Islet of Langerhans (tissue), 1 donor: ENCODE data around the gene SIGLEC1.

ENCODE experiments used
- FAIRE-seq: peaks from one replicate; lab custom pipeline; 2011; peaks lifted over from hg19 to GRCh38; lab: Jason Lieb, UNC

SIGLEC1 gene

DNA sequence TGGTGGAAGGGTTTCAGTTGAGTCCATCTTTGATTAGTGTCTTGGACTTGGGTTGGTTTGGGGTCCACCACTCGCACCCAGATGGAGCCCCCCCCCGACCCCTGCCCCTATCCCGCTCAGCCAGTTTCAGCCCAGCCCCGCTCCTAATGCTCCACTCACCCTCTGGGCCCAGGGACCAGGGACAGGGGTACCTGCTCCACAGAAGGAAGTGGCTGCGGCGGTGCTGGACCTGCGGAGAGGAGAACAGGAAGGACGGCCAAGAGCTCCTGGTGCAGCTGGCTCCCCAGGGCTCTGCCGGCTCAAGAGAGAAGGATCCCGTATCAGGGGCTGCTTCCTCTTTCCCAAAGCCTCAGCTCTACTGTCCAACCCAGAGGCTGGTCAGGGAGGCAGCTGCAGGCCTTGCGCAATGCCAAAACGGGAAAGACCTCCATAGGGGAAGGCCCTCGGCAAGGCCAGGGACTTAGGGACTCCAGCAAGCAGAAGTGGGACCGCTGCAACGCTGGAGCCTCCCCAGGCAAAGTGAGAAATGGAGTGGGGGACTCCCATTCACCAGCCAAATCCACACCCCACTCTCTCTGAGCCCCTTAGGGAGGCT is at the start of gene SIGLEC1:
Gene SIGLEC1, minus strand, starts transcription at position 322 of the 595 bp plus-strand sequence. CDS start 5,472 bp downstream, outside the sequence.
- FAIRE-seq: no peak

DNA sequence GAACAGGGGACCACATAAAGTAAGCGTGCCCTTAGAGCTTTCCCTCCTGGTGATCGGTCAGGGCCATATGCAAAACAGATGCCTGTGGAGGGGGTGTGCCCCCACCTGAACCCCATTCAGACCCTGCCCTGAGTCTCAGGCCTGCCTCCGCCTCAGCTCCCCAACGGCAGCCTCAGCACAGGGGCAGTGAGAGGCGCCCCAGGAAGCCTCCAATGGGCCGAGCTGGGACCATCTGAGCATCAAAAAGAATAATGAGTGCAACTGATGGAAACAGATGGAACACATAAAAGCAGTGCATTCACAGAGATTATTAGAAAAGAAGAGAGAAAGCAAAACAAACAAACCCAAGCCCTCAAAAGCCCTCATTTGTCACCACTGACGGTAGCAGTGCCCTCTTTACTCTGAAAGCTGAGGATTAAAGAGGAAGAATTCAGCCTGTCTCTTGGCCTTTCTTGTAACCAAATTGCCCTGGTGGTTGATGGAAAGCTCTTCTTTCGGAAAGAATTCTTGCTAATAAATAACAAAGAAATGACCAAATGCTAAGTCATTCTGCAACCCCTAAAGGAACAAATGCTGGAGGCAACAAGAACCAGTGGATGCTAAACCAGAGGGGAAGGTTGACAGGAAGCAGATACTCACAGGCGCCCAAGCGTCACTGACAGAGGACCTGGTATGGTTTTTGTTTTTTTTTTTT is 48.4 kb upstream of the SIGLEC1 start:
- FAIRE-seq: no peak

DNA sequence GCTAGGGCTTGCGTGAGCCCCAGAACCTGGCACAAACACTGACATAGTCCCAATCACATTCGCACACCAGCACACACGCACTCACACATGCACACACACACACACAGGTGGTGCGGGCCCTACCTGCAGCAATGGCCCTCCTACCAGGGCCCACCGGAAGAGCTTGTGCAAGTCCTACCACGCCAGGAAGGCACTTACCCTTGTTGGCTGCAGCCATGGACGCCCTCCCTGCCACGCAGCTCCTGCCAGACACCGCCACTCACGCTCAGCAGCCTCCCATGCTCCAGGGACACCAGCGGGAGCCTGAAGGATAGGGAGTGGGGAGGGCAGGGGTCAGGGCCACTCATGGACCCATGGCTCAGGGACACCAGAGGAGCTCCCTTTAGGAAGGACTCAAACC is 47.5 kb upstream of the SIGLEC1 start:
- no peak for FAIRE-seq

DNA sequence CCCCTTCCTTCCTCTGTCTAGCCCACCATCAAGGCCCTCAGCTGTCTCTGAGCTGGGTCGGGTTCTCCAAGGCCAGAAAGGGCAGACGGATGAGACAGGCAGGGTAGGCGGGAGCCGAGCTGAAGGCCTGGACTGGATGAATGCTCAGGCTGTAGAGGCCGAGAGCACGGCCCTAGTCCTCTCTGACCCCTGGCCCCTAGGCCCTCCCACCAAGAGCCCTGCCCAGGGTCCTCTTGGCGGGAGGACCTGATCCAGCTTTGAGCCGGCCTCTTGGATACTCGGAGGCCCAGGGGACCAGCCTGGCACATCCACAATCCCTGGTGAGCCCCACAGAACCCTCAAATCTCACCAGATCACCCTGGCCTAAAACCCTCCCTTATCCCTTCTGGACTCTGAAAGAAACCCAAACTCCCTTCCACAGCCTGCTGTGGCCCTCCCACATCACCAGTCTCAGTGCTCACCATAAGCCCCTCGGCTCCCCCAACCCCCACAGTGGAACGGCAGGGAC is 47.0 kb upstream of the SIGLEC1 start:
- no peak for FAIRE-seq

DNA sequence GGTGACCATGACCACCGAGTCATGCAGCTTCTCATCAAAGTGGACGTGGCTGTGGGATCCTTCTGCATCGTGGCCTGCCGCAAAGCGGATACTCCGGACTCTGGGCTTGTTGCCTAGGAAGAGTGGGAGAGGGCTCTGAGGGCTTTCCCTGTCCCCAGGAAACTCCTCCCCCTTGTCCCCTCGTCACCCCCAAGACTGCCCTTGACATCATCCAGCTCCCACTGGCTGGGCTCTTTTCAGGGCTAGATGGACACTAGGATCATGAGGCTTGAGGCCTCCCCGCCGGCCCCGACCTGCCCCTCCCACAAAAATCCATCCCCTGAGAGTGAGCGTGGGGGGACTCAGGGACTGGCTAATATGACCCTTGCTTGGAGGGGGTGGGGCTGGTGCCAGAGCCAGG is 46.2 kb upstream of the SIGLEC1 start:
- FAIRE-seq: no peak

DNA sequence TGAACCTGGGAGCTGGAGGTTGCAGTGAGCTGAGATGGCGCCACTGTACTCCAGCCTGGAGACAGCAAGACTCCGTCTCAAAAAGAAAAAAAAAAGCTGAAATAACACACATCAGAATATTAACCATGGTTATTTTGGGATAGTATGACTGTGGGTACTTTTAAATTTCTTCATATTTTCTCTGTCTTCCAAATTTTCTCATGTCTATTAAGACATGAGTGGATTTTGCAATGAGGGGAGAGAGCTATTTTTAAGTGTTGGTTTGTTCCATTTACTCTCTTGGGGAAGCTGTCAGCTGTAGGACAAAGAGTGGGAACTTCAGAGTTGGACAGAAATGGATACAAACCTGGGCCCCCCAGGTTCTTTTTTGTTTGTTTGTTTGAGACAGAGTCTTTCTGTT is 44.9 kb upstream of the SIGLEC1 start:
- no peak for FAIRE-seq

DNA sequence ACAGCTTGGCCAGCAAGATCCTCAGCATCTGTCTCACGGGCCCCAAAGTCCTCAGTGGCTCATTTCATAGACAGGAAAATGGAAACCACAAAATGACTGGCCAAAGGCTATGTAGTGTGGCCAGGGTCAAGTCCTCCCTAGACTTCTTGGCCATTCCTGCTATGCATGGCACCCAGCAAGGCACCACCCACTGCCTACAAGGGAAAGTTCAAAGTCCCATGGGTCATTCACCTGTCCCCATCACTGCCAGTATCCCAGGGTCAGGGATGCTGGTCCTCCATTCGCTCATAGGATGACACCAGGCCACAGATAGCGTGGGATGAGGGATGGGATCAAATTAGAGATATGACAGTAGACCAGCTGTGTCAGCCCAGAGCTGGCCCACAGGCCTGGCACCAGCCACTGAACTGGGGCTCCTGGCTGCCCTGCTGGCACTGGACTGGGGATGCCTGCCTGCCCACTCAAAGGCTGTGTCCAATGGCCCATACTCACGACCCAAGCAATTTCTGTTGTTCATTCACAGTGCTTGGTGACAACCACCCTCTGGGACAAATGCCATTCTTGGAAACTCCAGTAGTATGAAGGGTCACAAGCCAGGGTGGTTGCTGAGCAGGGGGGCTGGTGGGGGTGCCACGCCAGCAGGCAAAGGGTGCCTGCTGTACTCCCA is 43.5 kb upstream of the SIGLEC1 start:
- FAIRE-seq: no peak

DNA sequence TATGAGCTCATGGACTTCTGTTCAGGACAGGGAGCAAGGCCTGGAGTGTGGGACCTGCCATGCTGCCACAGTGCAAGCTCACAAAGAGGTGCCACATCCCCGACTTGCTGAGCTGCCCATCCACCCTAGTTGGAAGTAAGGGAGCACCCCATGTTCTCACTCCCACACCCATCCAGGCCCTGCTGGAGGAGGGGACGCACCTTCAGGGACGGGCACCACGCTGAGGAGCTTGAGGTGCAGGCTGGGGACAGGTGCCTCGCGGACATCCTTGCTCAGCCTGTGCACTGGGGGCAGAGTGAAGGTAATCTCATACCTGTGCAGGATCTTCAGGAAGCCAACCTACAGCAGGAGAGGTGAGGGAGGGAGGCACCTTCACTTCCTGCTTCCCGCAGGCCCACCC is 42.9 kb upstream of the SIGLEC1 start:
- FAIRE-seq: no peak

DNA sequence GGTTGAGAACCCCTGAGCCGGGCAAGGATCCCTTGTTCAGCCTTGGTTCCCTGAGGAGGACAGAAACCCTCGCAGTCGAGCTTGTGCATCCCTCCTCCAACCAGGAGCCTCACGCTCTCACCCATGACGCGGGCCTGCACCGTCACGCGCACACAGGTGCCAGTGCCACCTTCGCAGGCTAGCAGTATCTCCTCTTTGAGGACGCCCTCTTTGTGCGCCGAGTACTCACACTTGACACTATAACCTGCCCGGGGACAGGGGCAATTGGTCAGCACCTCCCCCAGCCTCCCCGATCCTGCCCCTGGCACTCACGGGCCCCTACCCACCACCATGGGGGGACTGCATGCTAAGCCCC is 41.9 kb upstream of the SIGLEC1 start:
- FAIRE-seq: no peak

DNA sequence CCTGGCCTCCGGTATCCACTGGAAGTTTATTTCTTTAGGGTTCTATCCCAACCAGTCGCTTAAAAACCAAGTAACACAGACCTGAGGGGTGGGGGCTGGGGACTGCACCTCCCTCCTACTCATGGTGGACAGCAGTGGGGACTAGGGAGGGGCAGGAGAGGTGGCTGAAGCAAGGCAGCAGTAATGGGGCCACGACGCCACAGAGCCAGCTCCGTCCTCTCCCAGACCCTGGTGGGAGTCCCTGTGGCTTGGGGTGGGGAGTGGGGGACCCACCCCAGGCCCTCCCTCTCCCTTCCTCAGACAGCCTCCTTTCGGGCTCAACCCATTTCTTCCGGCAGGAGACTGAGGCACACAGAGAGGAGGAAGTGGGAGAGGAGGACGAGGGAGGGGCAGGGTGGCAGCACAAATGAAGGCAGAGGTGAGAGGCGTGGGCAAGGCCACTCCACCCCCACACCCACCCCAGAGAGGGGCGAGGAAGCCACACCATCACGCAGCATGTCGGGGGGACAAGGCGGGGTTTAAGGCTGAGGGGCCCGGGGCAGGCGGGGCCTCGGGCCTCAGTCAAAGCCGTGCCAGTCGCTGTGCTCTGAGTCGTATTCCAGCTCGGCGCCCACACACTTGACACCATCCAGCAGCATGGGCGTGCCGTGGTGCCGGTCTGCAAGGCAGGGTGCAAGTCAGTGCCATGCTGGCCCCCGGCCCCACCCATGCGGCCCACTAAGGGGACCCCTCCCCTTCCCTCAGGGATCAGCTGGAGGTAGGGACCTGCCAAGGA is 41.3 kb upstream of the SIGLEC1 start:
- FAIRE-seq: no peak

DNA sequence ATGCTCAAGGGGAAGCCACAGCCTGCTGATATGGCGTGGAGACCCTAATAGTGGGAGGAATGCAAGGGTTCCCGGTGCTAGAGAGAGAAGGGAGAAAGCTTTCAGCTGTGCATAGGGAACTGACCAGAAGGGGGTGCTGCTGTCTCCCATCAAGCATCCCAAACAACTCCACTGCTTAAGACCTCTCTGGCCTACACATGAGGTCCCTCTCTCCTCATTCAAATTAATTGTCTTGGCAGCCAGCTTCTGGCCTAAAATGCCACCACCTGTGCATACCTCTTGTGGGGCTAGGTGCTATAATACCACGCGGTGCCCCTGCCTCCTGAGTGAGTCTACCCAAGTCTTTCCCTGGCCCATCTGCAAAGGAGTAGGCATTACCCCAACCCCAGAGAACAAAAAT is 40.7 kb upstream of the SIGLEC1 start:
- FAIRE-seq: no peak

DNA sequence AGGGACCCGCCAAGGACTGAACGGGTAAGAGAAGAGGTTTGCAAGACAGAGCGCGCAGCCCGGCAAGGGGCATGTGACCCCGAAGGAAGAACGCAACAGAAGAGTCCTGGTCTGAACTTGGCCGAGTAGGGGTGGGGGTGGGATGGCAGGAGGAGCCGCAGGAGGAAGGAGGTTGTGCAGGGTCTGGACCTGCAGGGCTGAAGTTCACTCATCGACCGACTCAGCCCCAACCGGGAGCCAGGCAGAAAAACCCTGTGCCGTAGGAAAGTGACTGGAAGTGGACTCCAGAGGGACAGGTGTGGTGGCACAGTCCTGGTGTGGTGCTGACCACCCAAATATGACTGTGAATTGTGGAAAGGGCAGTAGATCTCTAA is 40.0 kb upstream of the SIGLEC1 start:
- FAIRE-seq: no peak

DNA sequence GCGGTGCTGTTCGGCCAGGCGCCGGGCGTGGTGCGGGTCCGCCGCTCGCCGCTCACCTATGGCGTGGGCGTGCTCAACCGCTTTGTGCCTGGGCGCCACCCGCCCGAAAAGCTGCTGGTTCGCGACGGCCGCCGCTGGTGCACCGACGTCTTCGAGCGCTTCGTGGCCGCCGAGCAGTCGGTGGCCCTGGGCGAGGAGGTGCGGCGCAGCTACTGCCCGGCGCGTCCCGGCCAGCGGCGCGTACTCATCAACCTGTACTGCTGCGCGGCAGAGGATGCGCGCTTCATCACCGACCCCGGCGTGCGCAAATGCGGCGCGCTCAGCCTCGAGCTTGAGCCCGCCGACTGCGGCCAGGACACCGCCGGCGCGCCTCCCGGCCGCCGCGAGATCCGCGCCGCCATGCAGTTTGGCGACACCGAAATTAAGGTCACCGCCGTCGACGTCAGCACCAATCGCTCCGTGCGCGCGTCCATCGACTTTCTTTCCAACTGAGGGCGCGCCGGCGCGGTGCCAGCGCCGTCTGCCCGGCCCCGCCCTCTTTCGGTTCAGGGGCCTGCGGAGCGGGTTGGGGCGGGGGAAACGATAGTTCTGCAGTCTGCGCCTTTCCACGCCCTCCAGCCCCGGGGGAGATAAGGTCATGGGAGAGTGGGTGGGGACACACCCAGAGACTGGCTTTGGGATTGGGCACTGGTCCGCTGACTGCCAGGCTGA is 39.4 kb upstream of the SIGLEC1 start:
- no peak for FAIRE-seq

DNA sequence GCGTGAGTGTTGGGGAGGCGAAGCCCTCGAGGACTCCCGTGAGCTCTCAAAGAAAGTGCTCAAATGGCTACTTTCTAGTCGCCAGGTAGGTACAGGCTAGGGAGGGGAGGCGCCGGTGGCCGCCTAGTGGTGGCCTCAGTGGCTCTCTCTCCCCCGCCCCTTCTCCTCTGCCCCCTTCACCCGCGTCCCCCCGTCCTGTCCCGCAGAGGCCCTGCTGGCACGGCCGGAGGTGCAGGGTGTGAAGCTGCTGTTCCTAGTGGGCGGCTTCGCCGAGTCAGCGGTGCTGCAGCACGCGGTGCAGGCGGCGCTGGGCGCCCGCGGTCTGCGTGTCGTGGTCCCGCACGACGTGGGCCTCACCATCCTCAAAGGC is 38.9 kb upstream of the SIGLEC1 start:
- FAIRE-seq: no peak

DNA sequence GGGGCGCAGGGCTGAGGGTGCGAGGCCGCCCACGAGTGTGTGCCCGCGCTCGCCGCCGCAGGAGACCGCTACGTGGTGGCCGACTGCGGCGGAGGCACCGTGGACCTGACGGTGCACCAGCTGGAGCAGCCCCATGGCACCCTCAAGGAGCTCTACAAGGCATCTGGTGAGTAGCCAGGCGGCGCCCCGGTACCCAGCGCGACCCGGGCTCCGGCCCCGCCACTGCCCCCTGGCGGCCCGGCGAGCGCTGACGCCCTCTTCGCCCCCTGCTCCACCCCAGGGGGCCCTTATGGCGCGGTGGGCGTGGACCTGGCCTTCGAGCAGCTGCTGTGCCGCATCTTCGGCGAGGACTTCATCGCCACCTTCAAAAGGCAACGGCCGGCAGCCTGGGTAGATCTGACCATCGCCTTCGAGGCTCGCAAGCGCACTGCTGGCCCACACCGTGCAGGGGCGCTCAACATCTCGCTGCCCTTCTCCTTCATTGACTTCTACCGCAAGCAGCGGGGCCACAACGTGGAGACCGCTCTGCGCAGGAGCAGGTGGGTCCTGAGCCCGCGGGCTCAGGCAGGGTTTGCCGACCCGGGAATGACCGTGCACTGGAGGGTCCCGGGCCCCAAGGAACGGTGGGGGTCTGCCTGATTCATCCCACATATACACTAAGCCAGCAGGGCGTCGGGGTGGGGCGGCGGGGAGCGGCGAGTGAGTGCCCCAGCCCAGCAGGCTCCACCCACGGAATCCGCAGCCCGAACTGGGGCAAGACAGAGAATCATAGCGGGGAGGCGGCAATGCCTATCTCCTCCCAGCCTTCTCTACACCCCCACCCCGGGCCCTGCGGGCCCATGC is 37.5 kb upstream of the SIGLEC1 start:
- FAIRE-seq: no peak

DNA sequence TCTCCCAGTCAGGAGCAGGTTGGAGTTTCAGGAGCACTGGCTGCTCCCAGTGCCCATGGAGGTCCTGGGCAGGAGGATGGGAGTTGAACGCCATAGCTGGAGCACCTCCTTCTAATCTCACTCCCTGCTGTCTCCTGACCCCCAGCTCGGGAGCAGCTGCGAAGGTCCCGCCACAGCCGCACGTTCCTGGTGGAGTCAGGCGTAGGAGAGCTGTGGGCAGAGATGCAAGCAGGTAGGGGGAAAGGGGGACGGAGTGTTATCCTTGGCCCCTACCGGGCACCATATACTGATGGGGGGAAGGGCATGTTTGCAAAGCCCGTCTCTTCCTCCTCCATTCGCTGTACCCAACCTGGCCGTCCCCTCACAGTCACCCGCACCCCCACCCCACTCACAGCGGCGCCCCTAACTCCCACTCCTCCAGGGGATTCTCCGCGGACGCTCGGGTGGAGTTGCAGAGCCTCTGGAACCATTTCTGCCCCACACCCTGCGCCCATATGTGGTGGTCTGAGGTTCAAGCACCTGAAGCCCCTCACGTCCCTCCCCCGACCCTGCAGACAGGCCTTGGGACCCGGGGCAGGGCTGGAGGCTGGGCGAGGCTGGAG is 36.8 kb upstream of the SIGLEC1 start:
- FAIRE-seq: no peak

DNA sequence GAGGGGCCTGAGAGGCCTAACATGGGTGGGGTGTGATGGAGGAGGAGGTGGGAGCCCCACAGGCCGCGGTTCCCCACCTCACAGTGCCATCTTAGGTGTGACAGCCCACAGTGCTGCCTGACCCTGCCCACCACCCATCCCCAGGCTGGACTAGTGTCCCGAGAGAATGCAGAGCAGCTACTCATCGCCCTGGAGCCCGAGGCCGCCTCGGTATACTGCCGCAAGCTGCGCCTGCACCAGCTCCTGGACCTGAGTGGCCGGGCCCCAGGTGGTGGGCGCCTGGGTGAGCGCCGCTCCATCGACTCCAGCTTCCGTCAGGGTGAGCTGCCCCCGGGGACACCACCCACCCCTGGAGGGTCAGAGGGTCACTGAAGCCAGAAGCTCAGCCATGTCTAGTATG is 35.7 kb upstream of the SIGLEC1 start:
- FAIRE-seq: no peak

DNA sequence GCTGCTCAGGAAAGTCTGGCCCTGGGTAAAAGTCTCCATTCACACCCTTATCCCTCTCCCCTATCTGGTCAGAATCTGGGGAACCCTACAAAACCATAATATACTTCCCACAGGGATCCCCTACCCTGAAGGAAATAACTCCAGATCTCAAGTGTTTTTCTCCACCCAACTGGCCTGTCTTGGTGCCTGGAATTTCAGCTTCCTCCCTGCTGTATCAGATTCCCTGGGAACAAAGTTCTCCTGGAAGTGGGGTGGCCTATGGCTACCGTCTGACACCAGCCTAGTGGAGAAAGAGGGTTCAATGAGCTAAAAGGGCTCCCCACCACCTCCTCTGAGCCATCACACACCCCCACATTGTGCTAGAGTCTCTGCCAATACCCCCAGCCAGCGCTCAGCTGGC is 35.1 kb upstream of the SIGLEC1 start:
- FAIRE-seq: no peak

DNA sequence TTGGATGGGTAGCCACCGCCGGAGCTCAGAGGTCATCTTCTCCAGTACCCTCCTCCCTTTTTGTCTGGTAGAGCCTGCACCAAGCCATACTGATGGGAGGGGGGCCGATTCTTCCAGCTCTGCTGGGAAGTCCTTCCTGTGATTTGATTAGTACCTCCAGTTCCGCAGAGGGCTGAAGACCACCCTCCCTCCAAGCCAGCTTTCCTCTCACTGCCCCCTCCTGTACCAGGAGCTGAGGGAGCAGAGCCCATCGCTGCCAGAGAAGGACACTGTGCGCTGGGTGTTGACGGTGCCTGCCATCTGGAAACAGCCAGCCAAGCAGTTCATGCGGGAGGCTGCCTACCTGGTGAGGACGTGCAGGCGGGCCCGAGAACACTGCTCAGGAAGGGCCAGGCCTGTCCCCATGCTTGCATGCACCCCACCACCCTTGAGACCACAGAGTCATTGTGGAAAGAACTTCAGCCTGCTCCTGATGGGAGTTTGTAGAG is 33.3 kb upstream of the SIGLEC1 start:
- no peak for FAIRE-seq

DNA sequence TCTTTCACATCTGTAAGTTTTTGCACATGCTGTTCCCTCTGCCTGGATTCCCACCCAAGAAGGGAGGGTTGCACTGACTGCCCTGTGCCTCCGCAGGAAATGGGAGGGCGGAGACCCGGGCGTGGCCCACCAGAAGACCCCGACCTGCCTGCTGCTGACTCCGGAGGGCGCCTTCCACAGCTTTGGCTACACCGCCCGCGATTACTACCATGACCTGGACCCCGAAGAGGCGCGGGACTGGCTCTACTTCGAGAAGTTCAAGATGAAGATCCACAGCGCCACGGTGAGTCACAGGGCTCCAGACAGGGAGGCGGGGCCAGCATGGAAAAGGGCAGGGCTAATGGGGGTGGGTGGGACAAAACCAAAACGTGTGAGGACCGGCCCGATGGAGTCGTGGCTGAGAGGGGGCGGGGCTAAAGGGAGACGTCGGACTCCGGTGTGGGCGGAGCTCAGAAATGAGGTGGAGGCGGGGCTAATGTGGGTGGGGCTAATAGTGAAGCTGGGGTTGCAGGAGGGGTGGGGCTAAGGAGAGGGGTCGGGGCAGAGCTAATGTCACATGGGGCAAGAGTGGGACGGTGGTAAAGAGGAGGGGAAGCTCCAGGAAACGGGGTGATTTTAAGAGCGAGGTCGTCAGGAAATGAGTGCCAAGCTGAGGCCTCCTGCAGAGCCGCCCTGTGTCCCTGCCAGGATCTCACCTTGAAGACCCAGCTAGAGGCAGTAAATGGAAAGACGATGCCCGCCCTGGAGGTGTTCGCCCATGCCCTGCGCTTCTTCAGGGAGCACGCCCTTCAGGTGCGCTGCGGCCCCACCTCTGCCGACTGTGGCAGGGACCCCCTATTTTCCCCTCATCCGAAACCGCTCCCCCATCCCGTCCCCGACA is 32.6 kb upstream of the SIGLEC1 start:
- FAIRE-seq: no peak
